HG02885 (cell line): ENCODE measurements around the gene PPP1R37.

Experiments used
- ATAC-seq: cut with Tn5 transposase; IDR thresholded peaks from one replicate; pipeline ENCODE4 v1.9.1; 2021; ENCODE audit warnings: mild to moderate bottlenecking; ENCODE audit not compliant: unreplicated experiment, poor library complexity

PPP1R37 gene

DNA sequence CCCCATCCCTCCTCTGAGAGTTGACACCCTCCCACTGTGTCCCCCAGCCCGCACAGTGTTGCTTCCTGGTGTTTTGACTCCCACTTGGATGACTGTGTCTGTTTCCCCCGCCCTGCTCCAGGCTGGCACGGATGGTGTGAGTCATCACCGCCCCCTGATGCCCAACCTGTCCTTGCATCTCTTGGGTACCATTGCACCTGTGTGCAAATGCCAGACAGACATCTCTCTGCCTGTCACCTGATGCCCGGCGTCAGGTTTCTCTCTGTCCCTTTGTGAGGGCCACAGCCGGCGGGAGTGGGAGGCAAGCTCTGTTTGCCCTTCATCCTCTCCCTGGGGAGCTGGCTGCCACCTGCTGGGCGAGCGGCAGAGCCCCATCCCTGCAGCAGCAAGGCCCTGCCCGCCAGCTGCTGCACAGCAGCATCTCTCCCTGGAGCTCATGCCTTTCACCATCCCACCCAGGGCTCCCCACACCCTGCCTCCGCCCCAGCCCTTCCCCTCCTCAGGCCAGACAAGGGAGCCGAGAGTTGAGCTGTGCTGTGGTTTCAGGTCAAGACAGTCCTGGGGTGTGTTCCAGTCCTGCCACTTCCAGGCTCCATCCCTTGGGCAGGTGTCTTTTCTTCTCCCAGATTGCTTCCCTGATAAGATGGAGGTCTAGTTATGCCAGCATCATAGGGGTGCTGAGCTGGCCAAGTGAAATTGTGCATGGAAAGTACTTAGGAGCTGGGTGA, 38.1 kb downstream of the PPP1R37 start:
- ATAC-seq: no peak

DNA sequence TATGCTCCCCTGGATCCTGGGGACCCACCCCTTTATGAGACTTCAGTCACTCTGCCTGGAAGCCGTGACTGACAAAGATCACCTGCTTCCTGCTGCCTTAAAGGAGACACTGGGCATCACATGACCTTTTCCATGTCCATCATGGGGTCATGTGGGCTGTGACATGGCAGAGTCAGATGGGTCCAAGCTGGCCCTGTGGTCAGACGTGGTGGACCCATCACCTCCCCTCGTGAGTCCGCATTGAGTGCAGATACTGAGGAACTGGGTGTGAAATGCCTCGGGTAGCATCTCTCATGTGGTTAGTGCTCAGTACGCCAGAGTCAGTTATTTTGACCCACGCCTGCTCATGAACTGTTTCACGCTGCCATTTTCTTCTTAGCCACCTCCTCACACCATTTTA, 40.7 kb downstream of the PPP1R37 start:
- ATAC-seq: no peak

DNA sequence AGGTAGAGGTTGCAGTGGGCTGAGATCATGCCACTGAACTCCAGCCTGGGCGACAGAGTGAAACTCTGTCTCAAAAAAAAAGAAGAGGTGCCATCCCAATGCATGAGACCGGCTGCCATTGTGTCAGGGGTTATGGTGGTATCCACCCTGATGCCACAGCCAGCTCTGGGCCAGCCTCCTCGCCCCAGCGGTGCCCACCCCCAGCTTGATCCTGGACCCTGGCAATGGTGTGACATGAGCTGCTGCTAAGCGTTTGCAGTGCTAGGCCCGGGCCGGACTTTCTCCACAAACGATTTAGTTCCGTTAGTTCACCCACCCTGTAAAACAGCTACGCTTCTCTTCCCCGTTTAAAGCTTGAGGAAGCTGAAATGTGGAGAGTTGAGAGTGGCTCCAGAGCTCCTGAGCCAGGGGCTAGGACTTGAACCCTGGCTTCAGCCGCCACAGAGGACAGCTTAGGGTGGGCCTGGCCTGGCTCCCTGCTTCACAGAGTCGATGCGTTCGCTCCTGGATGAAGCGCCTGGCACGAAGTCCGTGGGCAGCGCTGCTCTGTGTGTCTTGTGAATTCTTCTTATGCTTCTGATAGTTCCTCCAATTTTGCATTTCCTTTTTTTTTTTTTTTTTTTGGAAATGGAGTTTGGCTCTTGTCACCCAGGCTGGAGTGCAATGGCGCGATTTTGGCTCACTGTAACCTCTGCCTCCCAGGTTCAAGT, 42.4 kb downstream of the PPP1R37 start:
- no peak for ATAC-seq

DNA sequence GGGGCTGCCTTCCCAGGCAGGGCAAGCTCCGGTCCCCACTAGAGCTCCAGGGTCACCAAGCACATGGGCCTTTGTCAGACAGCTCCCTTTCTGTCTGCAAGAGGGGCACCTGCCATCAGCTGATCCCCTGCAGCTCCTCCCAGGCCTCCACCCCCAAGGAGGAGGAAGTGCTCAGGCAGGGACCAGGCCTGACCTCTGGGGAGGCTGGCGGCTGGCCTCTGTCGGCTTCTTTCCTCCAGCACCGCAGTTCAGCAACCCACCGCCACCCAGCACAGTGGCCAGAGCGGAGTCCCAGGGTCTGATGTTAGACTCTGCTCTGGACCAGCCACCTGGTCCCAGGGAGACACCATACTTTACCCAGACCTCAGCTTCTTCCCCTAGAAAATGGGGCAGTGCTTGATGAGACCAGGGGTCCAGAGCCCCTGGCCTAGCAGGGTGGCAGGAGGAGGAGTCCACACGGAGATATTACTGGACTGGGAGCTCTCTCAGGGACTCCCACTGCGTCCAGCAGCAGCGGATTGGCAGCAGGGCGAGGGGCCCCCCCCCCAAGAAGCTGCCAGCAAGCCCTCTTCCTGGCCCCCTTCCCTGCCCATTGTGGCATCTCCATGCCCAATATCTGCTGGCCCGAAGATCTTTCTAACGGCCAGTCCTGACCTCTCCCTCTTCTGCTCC, 43.7 kb downstream of the PPP1R37 start:
- no peak for ATAC-seq

DNA sequence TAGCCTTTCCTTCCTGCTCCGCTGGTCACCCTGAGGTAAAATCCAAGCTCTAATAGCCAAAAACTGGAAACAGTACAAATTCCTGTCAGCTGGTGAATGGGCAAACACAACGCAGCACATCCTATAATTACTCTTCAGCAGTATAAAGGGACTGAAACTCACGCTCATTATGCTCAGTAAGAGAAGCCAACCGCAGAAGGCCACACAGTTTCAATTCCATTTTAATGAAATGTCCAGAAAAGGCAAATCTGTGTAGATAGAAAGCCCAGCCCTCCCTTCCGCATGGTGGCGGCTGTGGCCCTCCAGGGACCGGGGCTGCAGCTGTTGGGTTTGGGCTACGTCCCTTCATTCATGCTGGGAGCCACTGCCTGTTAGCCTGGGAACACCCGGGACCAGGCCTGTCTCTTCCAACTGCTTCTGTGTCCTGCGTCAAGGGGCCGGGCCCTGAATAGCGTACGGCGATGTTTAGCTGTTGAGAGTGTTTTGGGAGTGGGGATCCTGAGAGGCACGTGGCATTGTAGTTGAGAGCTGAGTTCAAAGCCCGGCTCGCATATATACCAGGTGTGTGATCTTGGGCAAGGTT, 44.3 kb downstream of the PPP1R37 start:
- ATAC-seq: no peak

DNA sequence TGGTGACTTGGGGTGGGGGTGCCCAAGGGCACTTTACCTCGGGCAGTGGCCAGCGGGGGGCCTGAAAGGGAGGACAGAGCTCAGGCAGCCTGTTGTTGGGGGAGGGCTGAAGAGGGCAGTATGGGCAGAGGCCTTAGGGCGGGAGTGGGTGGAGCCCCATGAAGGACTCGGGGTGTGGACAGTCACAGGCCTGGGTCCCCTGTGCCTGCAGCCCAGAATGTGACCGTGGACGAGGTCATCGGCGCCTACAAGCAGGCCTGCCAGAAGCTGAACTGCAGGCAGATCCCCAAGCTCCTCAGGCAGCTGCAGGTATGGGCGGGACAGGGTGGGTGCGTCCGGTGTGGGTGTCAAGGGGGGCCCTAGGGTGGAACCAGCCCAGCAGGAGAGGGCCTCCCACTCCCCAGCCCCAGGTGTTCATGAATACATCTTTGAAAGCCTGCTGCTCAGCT, 45.3 kb downstream of the PPP1R37 start:
- no peak for ATAC-seq

DNA sequence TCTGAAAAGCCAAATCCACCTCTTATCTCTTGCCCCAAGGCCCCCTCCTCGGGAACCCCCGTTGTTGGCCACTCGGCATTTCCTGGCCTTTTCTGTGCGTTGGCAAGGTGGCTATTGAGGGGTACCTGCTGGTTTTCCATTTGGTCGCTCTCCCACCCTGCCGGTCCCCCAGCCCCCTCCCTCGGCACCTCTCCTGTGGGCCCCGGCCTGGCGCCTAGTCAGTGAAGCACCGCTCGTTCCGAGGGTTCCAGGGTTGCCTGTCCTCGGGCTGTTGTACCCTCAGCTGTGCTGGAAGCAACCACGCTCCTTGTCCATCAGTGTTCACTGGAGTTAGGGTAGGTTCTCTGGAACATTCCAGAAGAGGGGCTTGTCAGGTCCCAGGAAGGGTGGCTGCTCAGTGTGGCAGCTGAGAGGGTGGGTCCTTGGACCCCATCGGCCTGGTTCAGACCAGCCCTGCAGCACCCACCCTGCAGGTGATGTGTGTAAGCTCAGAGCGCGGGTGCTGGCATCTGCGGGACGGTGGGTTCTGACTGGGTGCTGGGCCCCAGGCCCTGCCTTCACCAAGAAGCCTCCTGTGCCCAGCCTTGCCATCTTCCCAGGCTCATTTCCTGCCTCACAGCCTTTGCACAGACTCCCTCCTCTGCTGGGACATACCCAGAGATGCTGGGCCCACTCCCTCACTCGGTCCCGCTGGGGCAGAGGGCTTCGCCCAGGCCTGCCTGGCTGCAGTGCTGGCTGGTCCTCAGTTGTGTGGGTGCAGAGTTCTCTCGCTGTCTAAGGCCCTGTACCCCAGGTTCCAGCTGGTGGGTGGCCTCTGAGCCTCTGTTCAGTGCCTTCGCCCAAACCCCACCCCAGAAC, 46.5 kb downstream of the PPP1R37 start:
- ATAC-seq: no peak

DNA sequence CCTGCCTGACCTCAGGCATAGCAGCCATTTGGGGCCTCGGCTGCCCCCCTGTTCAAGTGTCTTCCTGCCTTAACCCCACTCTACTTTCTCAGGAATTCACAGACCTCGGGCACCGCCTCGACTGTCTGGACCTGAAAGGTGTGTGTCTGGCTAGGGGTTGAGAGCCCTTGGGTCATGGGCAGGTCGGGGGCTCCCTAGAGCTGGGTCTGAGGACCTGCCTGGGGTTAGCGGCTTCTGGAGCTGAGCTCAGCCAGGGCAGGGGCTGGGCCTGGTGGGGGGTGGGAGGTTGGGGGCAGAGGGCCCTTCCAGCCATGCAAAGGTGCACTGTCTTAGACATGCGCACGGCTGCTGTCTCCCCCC, 47.1 kb downstream of the PPP1R37 start:
- ATAC-seq: no peak

DNA sequence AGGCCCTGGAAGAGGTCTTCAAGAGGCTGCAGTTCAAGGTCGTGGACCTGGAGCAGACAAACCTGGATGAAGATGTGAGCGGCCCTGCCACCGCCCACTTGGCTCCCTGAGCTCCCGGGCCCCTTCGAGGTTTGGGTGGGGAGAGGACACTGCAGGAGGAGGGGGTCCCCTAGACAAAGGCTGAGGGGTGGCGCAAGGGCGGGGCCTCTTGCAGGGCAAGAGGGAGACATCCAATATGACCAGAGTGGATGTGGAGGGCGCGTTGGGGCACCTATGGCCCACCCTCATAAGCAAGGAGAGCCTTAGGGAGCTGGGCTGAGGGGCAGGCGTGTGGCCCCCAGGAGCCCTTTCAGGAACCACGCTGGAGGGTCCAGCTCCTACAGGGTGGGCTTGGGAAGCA, 47.6 kb downstream of the PPP1R37 start:
- ATAC-seq: no peak

DNA sequence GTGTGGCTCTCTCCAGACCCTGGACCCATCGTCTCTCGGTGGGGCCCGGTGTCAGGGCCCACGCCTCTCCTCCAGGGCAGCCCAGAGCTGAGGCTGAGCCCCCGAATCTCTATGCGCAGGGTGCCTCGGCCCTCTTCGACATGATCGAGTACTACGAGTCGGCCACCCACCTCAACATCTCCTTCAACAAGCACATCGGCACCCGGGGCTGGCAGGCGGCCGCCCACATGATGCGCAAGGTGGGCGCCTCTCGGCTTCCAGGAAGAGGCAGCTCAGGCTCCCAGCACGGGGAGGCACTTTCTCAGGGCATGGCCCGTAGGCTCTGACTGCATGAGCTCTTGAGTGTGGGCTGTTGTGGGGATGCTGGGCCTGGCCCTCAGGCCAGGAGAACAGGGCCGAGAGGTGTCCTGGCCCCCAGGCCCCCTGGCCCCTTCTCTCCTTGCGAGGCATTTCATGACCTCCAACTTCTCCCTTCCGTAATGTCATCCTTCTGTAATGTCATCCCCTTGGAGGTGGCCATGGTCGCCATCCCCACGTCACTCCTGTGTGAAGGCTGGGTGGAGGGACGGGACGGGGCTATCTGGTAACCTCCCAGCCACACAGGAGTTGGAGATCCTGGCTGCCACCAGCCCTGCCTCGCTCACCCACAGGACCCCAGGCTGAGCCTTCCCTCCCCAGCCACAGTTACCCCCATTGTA, 48.4 kb downstream of the PPP1R37 start:
- no peak for ATAC-seq

DNA sequence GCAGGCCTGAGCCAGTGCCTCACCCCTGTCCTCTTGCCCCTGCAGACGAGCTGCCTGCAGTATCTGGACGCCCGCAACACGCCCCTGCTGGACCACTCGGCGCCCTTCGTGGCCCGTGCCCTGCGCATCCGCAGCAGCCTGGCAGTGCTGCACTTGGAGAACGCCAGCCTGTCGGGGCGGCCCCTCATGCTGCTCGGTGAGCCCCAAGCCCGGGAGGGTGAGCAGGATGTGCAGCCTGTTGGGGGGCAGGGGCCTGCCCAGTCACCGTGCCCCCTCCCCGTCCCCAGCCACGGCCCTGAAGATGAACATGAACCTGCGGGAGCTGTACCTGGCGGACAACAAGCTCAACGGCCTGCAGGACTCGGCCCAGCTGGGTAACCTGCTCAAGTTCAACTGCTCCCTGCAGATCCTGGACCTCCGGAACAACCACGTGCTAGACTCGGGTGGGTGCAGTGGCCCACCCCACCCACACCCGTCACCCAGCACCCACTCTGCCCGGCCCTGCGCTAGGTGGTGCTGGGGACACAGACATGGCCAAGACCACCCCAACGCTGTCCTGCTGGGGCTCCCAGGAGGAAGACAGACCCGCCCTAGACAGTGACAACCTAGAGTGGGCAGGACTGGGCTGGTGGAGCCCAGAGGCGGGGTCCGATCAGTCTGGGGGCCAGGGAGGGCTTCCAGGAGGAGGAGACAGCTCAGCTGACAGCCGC, 49.2 kb downstream of the PPP1R37 start:
- no peak for ATAC-seq

DNA sequence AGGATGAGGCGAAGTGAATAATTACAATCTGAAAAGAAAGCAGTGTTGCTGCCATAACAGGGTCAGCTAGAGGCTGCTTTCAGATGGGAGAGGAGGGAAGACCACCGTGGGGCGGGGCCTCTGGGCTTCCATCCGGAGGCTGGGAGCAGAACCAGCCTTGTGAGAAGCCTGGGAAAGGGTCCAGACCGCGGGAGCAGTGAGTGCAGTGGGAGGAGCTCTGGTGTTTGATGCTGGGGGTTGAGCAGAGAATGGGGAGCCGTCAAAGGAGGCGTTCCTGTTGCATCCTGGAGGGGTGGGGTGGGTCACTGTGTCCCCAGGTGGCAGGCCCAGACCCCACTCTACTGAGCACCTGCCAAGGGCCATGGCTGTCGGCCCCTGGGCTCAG, 49.7 kb downstream of the PPP1R37 start:
- no peak for ATAC-seq

DNA sequence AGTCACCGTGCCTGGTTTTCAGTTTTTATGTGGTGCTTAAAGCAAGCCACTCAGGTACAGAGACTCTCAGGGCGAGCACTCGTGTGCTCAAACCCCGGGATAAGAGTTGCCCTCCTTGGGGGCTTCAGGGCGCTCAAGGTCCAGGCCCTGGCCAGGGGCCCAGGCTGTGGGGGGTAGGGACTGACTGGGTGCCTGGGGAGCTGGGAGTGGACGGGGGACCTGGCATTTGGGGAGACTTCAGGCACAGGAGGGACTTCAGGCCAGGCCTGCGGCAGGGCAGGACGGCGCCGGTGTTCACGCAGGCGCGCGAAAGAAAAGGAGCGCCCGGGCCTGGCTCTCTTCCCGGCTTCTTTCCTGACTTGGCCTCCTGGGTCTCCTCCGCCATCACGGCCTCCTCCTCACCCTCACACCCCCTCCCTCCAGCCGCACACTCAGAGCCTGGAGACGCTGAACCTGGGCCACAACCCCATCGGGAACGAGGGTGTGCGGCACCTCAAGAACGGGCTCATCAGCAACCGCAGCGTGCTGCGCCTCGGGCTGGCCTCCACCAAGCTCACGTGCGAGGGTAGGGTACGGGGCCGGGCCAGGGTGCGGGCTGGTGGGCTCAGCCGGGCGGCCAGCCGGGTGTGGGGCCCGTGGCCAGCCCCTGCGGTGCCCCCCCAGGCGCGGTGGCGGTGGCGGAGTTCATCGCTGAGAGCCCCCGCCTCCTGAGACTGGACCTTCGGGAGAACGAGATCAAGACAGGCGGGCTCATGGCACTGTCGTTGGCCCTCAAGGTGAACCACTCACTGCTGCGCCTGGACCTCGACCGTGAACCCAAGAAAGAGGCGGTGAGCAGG, 51.7 kb downstream of the PPP1R37 start:
- ATAC-seq: no peak

DNA sequence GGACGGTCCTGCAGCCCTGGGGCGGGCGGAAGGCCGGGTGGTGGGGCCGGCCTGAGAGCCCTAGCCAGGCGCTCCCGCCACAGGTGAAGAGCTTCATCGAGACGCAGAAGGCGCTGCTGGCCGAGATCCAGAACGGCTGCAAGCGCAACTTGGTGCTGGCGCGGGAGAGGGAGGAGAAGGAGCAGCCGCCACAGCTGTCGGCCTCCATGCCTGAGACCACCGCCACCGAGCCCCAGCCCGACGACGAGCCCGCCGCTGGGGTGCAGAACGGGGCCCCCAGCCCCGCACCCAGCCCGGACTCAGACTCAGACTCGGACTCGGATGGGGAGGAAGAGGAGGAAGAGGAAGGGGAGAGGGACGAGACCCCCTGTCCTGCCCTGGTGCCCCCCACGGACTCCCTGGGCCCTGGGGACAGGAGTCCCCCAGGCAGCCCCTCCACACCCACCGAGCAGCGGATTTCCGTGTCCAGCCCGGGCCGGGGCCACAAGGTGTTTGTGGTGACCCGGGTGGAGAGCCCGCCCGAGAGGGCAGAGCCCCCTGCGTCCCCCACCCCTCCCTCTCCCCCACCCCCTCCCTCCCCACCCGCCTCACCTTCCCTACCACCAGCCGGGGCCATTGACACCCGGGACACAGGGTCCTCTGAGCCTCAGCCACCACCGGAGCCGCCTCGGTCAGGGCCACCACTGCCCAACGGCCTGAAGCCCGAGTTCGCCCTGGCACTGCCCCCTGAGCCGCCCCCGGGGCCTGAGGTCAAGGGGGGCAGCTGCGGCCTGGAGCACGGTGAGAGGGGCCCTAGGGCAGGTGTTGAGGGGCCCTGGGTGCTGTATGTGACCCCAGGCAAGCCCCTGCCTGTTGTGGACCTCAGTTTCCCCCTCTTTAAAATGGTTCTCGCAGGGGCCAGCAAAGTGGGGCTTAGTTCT, 52.6 kb downstream of the PPP1R37 start:
- no peak for ATAC-seq

DNA sequence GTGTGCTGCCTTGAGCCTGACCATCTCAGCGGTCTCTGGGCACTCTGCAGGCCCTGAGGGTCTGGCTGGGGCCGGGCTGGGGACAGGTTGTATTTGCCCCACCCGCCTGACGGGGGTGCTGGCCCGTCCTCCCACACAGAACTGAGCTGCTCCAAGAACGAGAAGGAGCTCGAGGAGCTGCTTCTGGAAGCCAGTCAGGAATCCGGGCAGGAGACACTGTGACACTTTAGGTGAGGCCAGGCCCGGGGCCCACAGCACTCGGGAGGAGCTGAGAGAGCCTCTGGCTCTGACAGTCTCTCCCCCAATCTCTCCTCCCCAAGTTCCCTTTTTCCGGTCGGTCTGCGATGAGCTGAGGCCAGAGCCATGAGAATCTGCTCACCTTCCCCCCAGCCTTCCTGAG, 53.3 kb downstream of the PPP1R37 start:
- ATAC-seq: no peak

DNA sequence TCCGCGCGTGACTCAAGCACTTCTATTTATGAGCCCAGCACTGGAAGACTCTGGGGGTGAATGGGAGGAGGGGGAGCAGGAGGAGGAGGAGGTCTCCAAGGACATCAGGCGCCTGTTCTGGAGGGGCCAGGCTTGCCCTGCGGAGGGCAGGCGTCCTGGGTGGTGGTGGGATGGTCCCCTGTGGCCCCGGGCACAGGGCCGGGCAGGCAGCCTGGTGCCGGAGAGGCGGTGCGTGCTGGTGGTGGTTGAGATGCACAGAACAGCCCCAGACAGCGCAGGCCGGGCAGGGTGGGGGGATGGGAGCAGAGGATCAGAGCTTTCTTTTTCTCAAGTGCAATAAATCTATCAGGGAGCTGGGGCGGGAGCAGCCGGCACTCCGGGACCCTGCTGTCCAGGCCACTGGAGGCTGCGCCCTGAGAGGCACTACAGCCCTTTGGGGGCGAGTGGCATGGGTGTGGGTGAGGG, 53.8 kb downstream of the PPP1R37 start:
- ATAC-seq: no peak
